Kasumi-1 (cell line): Measurements from ENCODE around the gene CTBP2.
"Not testable (repeated sequence)": the region's sequence is repeated elsewhere in the genome, so short reads cannot be mapped to it uniquely, and the experiment has no call there.

Experiments
- DNase-seq, 2 experiments: peaks; one replicate each; lab custom pipeline; 2025; lab: John Stamatoyannopoulos, UW

The CTBP2 gene

GRCh38 chr10:125087191-125087896, 73.0 kb downstream of the CTBP2 start:
- DNase-seq: no peak

- DNase-seq: no peak
Measured at GRCh38 chr10:125086691-125087090, 73.7 kb downstream of the CTBP2 start.

DNA sequence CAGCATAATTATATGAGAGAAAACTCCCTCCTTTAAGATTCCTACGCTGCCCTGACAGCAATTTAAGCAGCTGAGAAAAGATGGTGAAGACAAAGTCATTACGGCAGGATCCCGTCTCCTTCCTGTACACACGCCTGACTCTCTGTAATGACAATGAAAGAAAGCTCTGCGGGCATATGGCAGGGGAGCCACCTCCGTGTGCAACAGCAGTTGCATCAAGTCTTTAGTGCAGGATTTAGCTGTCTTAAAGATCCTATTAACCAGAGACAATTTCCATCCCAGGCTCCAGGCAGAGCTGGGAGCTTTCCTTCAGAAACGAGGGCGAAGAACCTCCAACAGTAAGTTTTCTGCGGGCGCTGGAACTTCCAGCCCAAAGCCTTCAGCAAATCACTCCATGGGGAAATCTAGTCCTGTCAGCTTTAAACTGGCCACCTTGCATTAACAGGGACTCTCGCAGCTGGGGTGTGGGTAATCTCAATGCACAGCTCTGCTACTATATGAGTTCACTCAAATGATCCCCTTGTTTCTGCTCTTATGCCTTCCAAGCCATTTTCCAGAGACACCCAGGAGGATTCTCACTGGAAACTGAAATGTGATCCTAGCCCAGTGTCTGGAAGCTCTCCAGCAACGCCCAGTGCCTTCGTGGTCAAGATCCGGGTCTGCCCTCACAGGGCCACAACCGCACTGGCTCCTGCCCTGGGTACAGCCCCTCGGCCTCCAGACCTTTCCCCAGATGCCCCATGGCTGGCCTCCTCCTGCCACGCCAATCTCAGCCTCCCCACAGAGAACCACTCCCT, 74.9 kb downstream of the CTBP2 start:
- DNase-seq: no peak

DNA sequence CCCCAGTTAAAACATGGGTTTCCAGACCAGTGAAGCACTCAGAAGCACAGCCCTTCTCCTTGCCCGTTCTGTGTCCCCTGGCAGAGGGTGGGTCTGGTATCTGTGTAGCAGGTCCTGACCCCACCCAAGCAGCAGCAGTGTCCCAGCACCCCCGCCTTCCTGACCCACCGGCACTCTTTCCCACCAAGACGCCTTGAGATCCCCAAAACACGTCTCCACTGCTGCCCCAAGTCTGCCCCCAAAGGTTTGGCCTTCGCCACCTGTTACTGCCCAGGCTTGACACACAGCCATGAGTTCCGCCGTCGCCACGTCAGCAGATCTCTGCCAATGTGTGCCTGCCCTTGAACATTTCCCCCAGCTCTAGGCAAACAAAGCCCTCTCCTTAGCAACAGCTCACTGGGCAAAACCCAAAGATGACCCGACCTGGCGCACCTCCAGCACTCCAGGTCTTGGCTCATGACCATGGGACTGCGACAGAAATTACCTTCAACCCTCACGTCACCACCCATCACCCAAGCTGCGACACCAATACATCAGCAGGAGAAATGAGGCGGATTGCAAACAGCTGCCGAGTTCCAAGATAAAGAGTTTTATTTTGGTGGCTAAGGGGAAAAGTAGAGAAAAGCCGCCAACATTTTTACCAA, 75.6 kb downstream of the CTBP2 start:
- no peak for DNase-seq

- DNase-seq: no peak
Measured at GRCh38 chr10:125084191-125084613, 76.2 kb downstream of the CTBP2 start.

- no peak for DNase-seq
Measured at GRCh38 chr10:125083576-125083920, 76.8 kb downstream of the CTBP2 start.

- no peak for DNase-seq
Measured at GRCh38 chr10:125082881-125083575, 77.3 kb downstream of the CTBP2 start.

- DNase-seq: not testable (repeated sequence)
Measured at GRCh38 chr10:125082471-125082870, 77.9 kb downstream of the CTBP2 start.

GRCh38 chr10:125081931-125082330, 78.4 kb downstream of the CTBP2 start:
- DNase-seq: no peak

- no peak for DNase-seq
Measured at GRCh38 chr10:125080984-125081383, 79.4 kb downstream of the CTBP2 start.

DNA sequence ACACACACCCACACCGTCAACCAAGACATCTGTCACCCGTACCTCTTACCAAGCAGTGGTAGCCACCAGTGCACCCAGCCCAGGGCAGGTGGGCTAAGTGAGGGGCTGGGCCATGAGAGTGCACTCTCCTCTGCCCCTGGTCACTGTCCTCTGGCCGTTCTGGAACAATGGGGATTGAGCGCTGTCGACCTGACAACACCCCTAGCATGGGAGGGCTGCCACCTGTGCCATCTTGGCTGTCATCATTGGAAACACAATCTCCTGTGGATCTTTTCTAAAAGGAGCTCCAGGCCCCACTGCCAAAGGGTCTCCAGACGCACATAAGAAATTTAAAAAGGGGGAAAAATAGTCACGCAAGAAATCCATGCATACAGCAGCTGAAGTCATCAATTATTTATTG, 80.1 kb downstream of the CTBP2 start:
- no peak for DNase-seq

GRCh38 chr10:125079091-125079600, 81.2 kb downstream of the CTBP2 start:
- DNase-seq: no peak

DNA sequence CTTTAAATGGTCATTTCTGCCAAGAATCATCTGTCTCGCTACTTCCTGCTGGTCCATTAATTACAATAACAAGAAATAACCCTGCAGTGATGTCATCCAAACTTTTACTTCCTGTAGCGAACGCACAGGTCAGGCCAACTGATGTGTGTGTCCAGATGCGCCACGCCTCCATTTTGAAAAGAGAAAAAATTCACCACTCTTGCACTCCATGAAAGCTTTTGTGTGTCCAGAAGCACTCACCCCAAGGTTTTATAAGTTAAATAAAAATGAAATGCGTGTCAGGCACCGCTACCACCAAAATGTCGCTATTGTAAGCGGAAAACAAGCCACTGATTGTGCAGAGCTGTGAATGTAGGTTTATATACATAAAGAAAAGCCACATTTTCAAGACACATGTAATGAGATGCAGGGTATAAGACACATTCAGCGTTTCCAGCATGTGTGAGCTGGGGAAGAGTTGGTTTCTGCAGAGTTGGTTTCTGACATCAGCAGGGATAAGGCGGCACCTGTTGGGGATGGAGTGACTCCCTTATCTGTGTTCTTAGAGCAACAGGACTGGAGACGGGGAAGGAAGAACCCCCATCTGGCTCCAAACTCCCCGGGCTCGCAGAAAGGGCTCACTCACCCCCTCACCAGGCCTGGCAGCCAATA, 83.3 kb downstream of the CTBP2 start:
- DNase-seq: no peak

GRCh38 chr10:125076121-125076825, 84.1 kb downstream of the CTBP2 start:
- DNase-seq: no peak

DNA sequence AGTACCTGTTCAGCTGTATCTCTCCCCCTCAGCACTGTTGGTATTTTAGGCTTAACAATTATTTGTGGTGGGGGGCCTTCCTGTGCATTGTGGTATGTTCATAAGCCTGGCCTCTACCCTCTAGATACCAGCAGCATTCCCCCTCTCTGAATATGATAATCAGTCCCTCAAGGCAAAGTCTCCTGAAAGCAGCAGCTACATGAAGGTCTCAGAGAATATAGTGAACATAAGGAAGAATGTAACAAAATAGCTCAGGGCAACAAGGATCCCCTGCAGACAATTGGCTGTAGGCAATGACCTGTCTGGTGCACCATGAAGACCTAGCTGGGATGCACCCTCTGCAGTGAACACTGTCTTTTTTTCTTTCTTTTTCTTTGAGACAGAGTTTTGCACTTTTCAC, 86.4 kb downstream of the CTBP2 start:
- no peak for DNase-seq

DNA sequence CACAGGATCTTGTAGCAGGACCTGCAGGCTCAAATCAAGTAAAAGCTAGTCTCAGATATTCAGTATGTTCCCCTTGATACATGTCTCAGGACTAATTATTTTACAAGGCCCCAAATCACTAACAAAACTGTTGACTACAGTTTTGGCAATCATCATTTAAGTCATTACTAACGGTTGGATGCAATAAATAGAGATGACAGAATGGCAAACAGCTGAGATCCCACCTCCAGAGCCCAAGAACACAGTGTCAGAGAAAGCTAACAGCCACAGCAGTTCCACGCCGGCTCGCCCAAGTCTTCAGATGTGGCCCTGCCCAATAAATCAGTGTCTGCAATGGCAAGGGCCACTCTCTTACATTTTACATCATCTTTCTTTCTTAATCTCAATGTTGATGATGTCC, 87.6 kb downstream of the CTBP2 start:
- no peak for DNase-seq

GRCh38 chr10:125071008-125071407, 89.4 kb downstream of the CTBP2 start:
- no peak for DNase-seq

- no peak for DNase-seq
Measured at GRCh38 chr10:125068406-125068805, 92.0 kb downstream of the CTBP2 start.

GRCh38 chr10:125067764-125068163, 92.6 kb downstream of the CTBP2 start:
- DNase-seq: no peak

- DNase-seq: no peak
Measured at GRCh38 chr10:125066764-125067450, 93.5 kb downstream of the CTBP2 start.
